WTC11 (cell line): ENCODE measurements around the gene RIPOR1. TPM values are rescaled to one million over a fixed set of nuclear protein-coding genes. Genes with fewer than 3 reads are reported as not detected.

ENCODE experiments used
- ATAC-seq: fragments of 200-7000 bp; cut with Tn5 transposase; 2 replicates; pipeline ENCODE4 v1.10.0; 2021; ENCODE audit warnings: mild to moderate bottlenecking, moderate library complexity
- CTCF ChIA-PET: fragments of 300-600 bp; sonication (Branson Sonifier 250); formaldehyde crosslinking; loops from one replicate; lab custom pipeline; 2021; ENCODE audit warnings: antibody characterized with exemption; lab: Charles Lee
- POLR2A ChIA-PET: fragments of 350-600 bp; sonication (Branson Sonifier 250); formaldehyde crosslinking; loops from one replicate; lab custom pipeline; 2021; ENCODE audit warnings: antibody characterized with exemption; lab: Charles Lee
- DNase-seq: peaks from one replicate; pipeline ENCODE4 v3.0.0; 2021; ENCODE audit warnings: low spot score
- H3K27ac Mint-ChIP-seq: 2 replicates; pipeline ENCODE4 v1.8.0; 2021; ENCODE audit warnings: mixed read lengths
- H3K27me3 Mint-ChIP-seq: 2 replicates; pipeline ENCODE4 v1.8.0; 2021; ENCODE audit warnings: low read depth, mild to moderate bottlenecking, moderate library complexity, mixed read lengths
- H3K36me3 Mint-ChIP-seq: 2 replicates; pipeline ENCODE4 v1.8.0; 2021; ENCODE audit warnings: mixed read lengths
- H3K4me1 Mint-ChIP-seq: 2 replicates; pipeline ENCODE4 v1.8.0; 2022; ENCODE audit warnings: mixed read lengths
- H3K4me3 Mint-ChIP-seq: 2 replicates; pipeline ENCODE4 v1.8.0; 2021; ENCODE audit warnings: mild to moderate bottlenecking, moderate library complexity, mixed read lengths
- H3K9me3 Mint-ChIP-seq: 2 replicates; pipeline ENCODE4 v1.8.0; 2021; ENCODE audit warnings: mixed read lengths
- CREB1 ChIP-seq: sonication (generic); formaldehyde crosslinking; IDR thresholded peaks from 2 replicates; pipeline ENCODE4 v1.8.0; 2023; ENCODE audit warnings: mild to moderate bottlenecking, missing genetic modification reagents
- CTCF ChIP-seq: fragments of 200-600 bp; IDR thresholded peaks from 2 replicates; pipeline ENCODE4 v1.8.0; 2022; ENCODE audit warnings: antibody characterized with exemption
- ESRRA ChIP-seq: sonication (generic); formaldehyde crosslinking; IDR thresholded peaks from 2 replicates; pipeline ENCODE4 v1.8.1; 2022; ENCODE audit warnings: mild to moderate bottlenecking, missing genetic modification reagents, borderline replicate concordance
- FOXK1 ChIP-seq: sonication (generic); formaldehyde crosslinking; IDR thresholded peaks from 2 replicates; pipeline ENCODE4 v1.8.0; 2022; ENCODE audit warnings: mild to moderate bottlenecking, moderate library complexity, missing genetic modification reagents
- MYBL2 ChIP-seq: sonication (generic); formaldehyde crosslinking; IDR thresholded peaks from 2 replicates; pipeline ENCODE4 v1.8.1; 2023; ENCODE audit warnings: mild to moderate bottlenecking, moderate library complexity, missing genetic modification reagents
- RELA ChIP-seq: sonication (generic); formaldehyde crosslinking; IDR thresholded peaks from 2 replicates; pipeline ENCODE4 v1.8.1; 2022; ENCODE audit warnings: missing genetic modification reagents, mild to moderate bottlenecking, borderline replicate concordance
- SMAD3 ChIP-seq: sonication (generic); formaldehyde crosslinking; IDR thresholded peaks from 2 replicates; pipeline ENCODE4 v1.8.0; 2022; ENCODE audit warnings: missing genetic modification reagents, mild to moderate bottlenecking, borderline replicate concordance
- SMAD4 ChIP-seq: sonication (generic); formaldehyde crosslinking; IDR thresholded peaks from 2 replicates; pipeline ENCODE4 v1.8.0; 2022; ENCODE audit warnings: mild to moderate bottlenecking, missing genetic modification reagents
- SP1 ChIP-seq: sonication (generic); formaldehyde crosslinking; conservative IDR thresholded peaks from 2 replicates; pipeline ENCODE4 v1.8.1; 2022; ENCODE audit warnings: missing genetic modification reagents
- ZNF138 ChIP-seq: sonication (generic); formaldehyde crosslinking; conservative IDR thresholded peaks from 2 replicates; pipeline ENCODE4 v1.8.1; 2022; ENCODE audit warnings: mild to moderate bottlenecking, moderate library complexity, missing genetic modification reagents
- ZNF317 ChIP-seq: sonication (generic); formaldehyde crosslinking; IDR thresholded peaks from 2 replicates; pipeline ENCODE4 v1.8.1; 2023; ENCODE audit warnings: low read depth, mild to moderate bottlenecking, moderate library complexity, missing genetic modification reagents, borderline replicate concordance
- ZNF416 ChIP-seq: fragments of 250-450 bp; sonication (Bioruptor Pico); IDR thresholded peaks from 2 replicates; pipeline ENCODE4 v1.9.0; 2021; ENCODE audit warnings: mild to moderate bottlenecking, inconsistent platforms
- ZNF425 ChIP-seq: fragments of 250-450 bp; sonication (Bioruptor Pico); conservative IDR thresholded peaks from 2 replicates; pipeline ENCODE4 v1.9.0; 2021; ENCODE audit warnings: mild to moderate bottlenecking
- total RNA-seq: library from RNA; stranded (reverse); gene quantifications from 3 replicates; pipeline ENCODE4 v1.2.3, GENCODE V29; 2021

RIPOR1 gene
- total RNA-seq, 1 experiment from 2014 or later = 14.9 TPM

GRCh38 chr16:67546091-67546501 lies 17.5 kb downstream of the RIPOR1 start (continued):
- TF ChIP-seq CTCF (no peak), SMAD3 (CRISPR knock-in tag) (no peak)

GRCh38 chr16:67546761-67547422 lies 18.3 kb downstream of the RIPOR1 start:
- ATAC-seq (peak; percentile 68), DNase-seq (peak; percentile 88)
- H3K27ac Mint-ChIP-seq = no peak overlapping the region
- ChIA-PET POLR2A (interaction anchor here (0.5 to 2.4 kb wide), 6 partner anchors 9 to 99 kb away, joined by 3 to 9 read pairs (median 4); partner anchors contain the start of genes ATP6V0D1, CARMIL2 and CTCF), CTCF (interaction anchor here (0.6 to 6.1 kb wide), 51 partner anchors 9 to 396 kb away, joined by 3 to 197 read pairs (median 5); partner anchors contain the start of genes ACD, ATP6V0D1, C16orf86 and CARMIL2)
- H3K4me3 Mint-ChIP-seq = no peak overlapping the region
- peaks cover 12% of the 10 kb centered on the region for H3K27me3 Mint-ChIP-seq
- no peaks in the 10 kb centered on the region for H3K9me3 Mint-ChIP-seq
- H3K36me3 Mint-ChIP-seq = no peaks in the 10 kb centered on the region
- H3K4me1 Mint-ChIP-seq = peaks cover 7% of the 10 kb centered on the region
- TF ChIP-seq CTCF (peak; percentile 93), SP1 (no peak), ZNF416 (CRISPR knock-in tag) (no peak), ZNF425 (CRISPR knock-in tag) (no peak), SMAD4 (no peak), CREB1 (no peak), ZNF317 (CRISPR knock-in tag) (no peak), ESRRA (CRISPR knock-in tag) (no peak)

- Mint-ChIP-seq H3K27me3 (peaks cover 8% of the 10 kb centered on the region), H3K27ac (peak overlapping the region; percentile 70; the same call in 1 of the 2 replicates), H3K9me3 (no peaks in the 10 kb centered on the region), H3K4me3 (no peak overlapping the region), H3K4me1 (peaks cover 7% of the 10 kb centered on the region), H3K36me3 (no peaks in the 10 kb centered on the region)
- DNase-seq (no peak), ATAC-seq (peak; percentile 2; the same call in 1 of the 2 replicates)
- no peak for TF ChIP-seq MYBL2 (CRISPR knock-in tag)
- TF ChIP-seq FOXK1 (CRISPR knock-in tag) = no peak
- TF ChIP-seq SMAD3 (CRISPR knock-in tag) = no peak
- TF ChIP-seq ESRRA (CRISPR knock-in tag) = no peak
- no peak for TF ChIP-seq RELA (CRISPR knock-in tag)
- no peak for TF ChIP-seq ZNF138 (CRISPR knock-in tag)
- ChIA-PET POLR2A (interaction anchor here (1.1 to 2.4 kb wide), 4 partner anchors 10 to 98 kb away, joined by 3 to 9 read pairs (median 6); partner anchors contain the start of genes CARMIL2 and CTCF), CTCF (interaction anchor here (0.5 to 6.1 kb wide), 52 partner anchors 8 to 395 kb away, joined by 3 to 197 read pairs (median 5); partner anchors contain the start of genes ACD, ATP6V0D1, C16orf86 and CARMIL2)
Measured at GRCh38 chr16:67547423-67548264, 19.0 kb downstream of the RIPOR1 start.
